Caco-2 (cell line): ENCODE data around the gene GPSM1. TPM values are rescaled to one million over a fixed set of nuclear protein-coding genes. Genes with fewer than 3 reads are reported as not detected.

Source experiments
- BruUV-seq: library from RNA; stranded (reverse); fragments of 400-500 nt; replicated peaks from 2 replicates; lab custom pipeline; 2021; lab: Mats Ljungman, UMichigan
- CTCF ChIA-PET: fragments of 300-600 bp; sonication (Branson Sonifier 250); formaldehyde crosslinking; loops from one replicate; lab custom pipeline; 2022; ENCODE audit warnings: antibody characterized with exemption; lab: Charles Lee
- POLR2A ChIA-PET: fragments of 300-600 bp; sonication (Branson Sonifier 250); formaldehyde crosslinking; loops from one replicate; lab custom pipeline; 2022; ENCODE audit warnings: antibody characterized with exemption; lab: Charles Lee
- DNase-seq, 2 experiments: peaks; one replicate each; pipeline versions ENCODE4 v3.0.0 to v3.0.0-alpha.2; 2020 to 2022
- H3K27me3 ChIP-seq: replicated peaks from 2 replicates; pipeline ENCODE4 v1.6.0; 2011; ENCODE audit warnings: low read length; ENCODE audit not compliant: control insufficient read depth, insufficient read depth
- H3K36me3 ChIP-seq: 2 replicates; pipeline ENCODE4 v1.5.1; 2011; ENCODE audit warnings: low read length; ENCODE audit not compliant: control insufficient read depth, insufficient read depth
- H3K4me1 ChIP-seq: fragments of 250-450 bp; sonication (Bioruptor Pico); 2 replicates; pipeline ENCODE4 v1.5.1; 2020; ENCODE audit warnings: mild to moderate bottlenecking
- H3K4me3 ChIP-seq: 2 replicates; pipeline ENCODE4 v1.5.1; 2011; ENCODE audit warnings: low read depth, mild to moderate bottlenecking, control low read depth, low read length
- H3K9me3 ChIP-seq: fragments of 250-450 bp; sonication (Bioruptor Pico); 2 replicates; pipeline ENCODE4 v1.5.1; 2020; ENCODE audit warnings: mild to moderate bottlenecking, moderate library complexity
- H3K27ac Mint-ChIP-seq: one replicate; pipeline ENCODE4 v1.8.0; 2022; ENCODE audit warnings: mixed read lengths; ENCODE audit not compliant: unreplicated experiment
- H3K27me3 Mint-ChIP-seq: one replicate; pipeline ENCODE4 v1.8.0; 2022; ENCODE audit warnings: mixed read lengths; ENCODE audit not compliant: insufficient read depth, unreplicated experiment
- H3K36me3 Mint-ChIP-seq: one replicate; pipeline ENCODE4 v1.8.0; 2022; ENCODE audit warnings: mild to moderate bottlenecking, mixed read lengths; ENCODE audit not compliant: insufficient read depth, unreplicated experiment
- H3K4me1 Mint-ChIP-seq: one replicate; pipeline ENCODE4 v1.8.0; 2022; ENCODE audit warnings: low read depth, mixed read lengths; ENCODE audit not compliant: unreplicated experiment
- H3K4me3 Mint-ChIP-seq: one replicate; pipeline ENCODE4 v1.8.0; 2022; ENCODE audit warnings: mild to moderate bottlenecking, moderate library complexity, mixed read lengths; ENCODE audit not compliant: unreplicated experiment
- H3K9me3 Mint-ChIP-seq: one replicate; pipeline ENCODE4 v1.8.0; 2022; ENCODE audit warnings: mixed read lengths; ENCODE audit not compliant: unreplicated experiment
- CTCF ChIP-seq, 2 experiments: fragments of 200-600 bp in 1 of 2; IDR thresholded peaks; 1 replicate in 1 of 2; 2 replicates in 1 of 2; pipeline versions ENCODE4 v1.5.1 to v1.8.0; 2011 to 2022; ENCODE audit warnings: antibody characterized with exemption in 1 of 2, control low read depth in 1 of 2, inconsistent platforms in 1 of 2, low read depth in 1 of 2, low read length in 1 of 2, mild to moderate bottlenecking in 1 of 2, moderate library complexity in 1 of 2; ENCODE audit not compliant: insufficient read depth in 1 of 2, severe bottlenecking in 1 of 2, unreplicated experiment in 1 of 2
- intact Hi-C: fragments of 100-400 bp; cut with micrococcal nuclease; formaldehyde crosslinking; loops from one replicate; pipeline ENCODE4 v1.10.0; 2022; ENCODE audit not compliant: unreplicated experiment
- total RNA-seq: library from RNA; stranded (reverse); gene quantifications from 2 replicates; pipeline ENCODE4 v1.2.3, GENCODE V29; 2022

The GPSM1 gene
- total RNA-seq, 1 experiment from 2014 or later, result 25.7 TPM

GRCh38 chr9:136343121-136343883 lies 16.0 kb downstream of the GPSM1 start:
- H3K36me3 ChIP-seq, result no peaks in the 10 kb centered on the region
- intact Hi-C loops, result no loop called here
- no peak for TF ChIP-seq CTCF (IDR thresholded peaks at IDR 0.05; ENCODE audit: insufficient read depth in 1 of 2, low read depth in 1 of 2, low read length in 1 of 2, severe bottlenecking in 1 of 2, unreplicated experiment in 1 of 2)
- no peaks in the 10 kb centered on the region for H3K9me3 ChIP-seq
- CTCF ChIA-PET, result no interaction called here
- H3K27me3 Mint-ChIP-seq, result no peaks in the 10 kb centered on the region
- peaks cover 20% of the 10 kb centered on the region for H3K4me1 ChIP-seq
- DNase-seq, result no peak
- peaks cover 38% of the 10 kb centered on the region for H3K36me3 Mint-ChIP-seq
- no peak overlapping the region for H3K4me3 ChIP-seq
- no TSS peak for BruUV-seq
- no peak overlapping the region for H3K27ac Mint-ChIP-seq
- POLR2A ChIA-PET, result no interaction called here
- no peaks in the 10 kb centered on the region for H3K27me3 ChIP-seq
- H3K9me3 Mint-ChIP-seq, result no peaks in the 10 kb centered on the region
- H3K4me3 Mint-ChIP-seq, result no peak overlapping the region
- no peaks in the 10 kb centered on the region for H3K4me1 Mint-ChIP-seq

- no TSS peak for BruUV-seq
- no peaks in the 10 kb centered on the region for H3K36me3 ChIP-seq
- Mint-ChIP-seq H3K36me3 (peaks cover 42% of the 10 kb centered on the region), H3K27ac (no peak overlapping the region), H3K9me3 (no peaks in the 10 kb centered on the region), H3K4me1 (no peaks in the 10 kb centered on the region), H3K4me3 (no peak overlapping the region), H3K27me3 (no peaks in the 10 kb centered on the region)
- no peak for TF ChIP-seq CTCF (IDR thresholded peaks at IDR 0.05; ENCODE audit: insufficient read depth in 1 of 2, low read depth in 1 of 2, low read length in 1 of 2, severe bottlenecking in 1 of 2, unreplicated experiment in 1 of 2)
- H3K4me1 ChIP-seq, result peaks cover 20% of the 10 kb centered on the region
- DNase-seq, result no peak
- H3K4me3 ChIP-seq, result no peak overlapping the region
- H3K9me3 ChIP-seq, result no peaks in the 10 kb centered on the region
- intact Hi-C loops, result no loop called here
- CTCF ChIA-PET, result no interaction called here
- POLR2A ChIA-PET, result no interaction called here
- no peaks in the 10 kb centered on the region for H3K27me3 ChIP-seq
Measured at GRCh38 chr9:136343884-136344269, 16.5 kb downstream of the GPSM1 start.

GRCh38 chr9:136344544-136345280 lies 17.4 kb downstream of the GPSM1 start:
- Histone ChIP-seq H3K4me3 (no peak overlapping the region), H3K27me3 (no peaks in the 10 kb centered on the region), H3K4me1 (peaks cover 20% of the 10 kb centered on the region), H3K9me3 (no peaks in the 10 kb centered on the region), H3K36me3 (no peaks in the 10 kb centered on the region)
- no peak for TF ChIP-seq CTCF (IDR thresholded peaks at IDR 0.05; ENCODE audit: insufficient read depth in 1 of 2, low read depth in 1 of 2, low read length in 1 of 2, severe bottlenecking in 1 of 2, unreplicated experiment in 1 of 2)
- Mint-ChIP-seq H3K9me3 (no peaks in the 10 kb centered on the region), H3K36me3 (peaks cover 46% of the 10 kb centered on the region), H3K27me3 (no peaks in the 10 kb centered on the region), H3K27ac (peak overlapping the region; percentile 1), H3K4me1 (no peaks in the 10 kb centered on the region), H3K4me3 (no peak overlapping the region)
- intact Hi-C loops, result loop anchor here (1.0 kb wide), 1 partner anchor 56 kb away; the partner anchor contains the start of gene SNAPC4
- ChIA-PET CTCF (interaction anchor here (2.5 kb wide), 1 partner anchor 19 kb away, joined by 49 read pairs; the partner anchor contains the start of gene DNLZ), POLR2A (no interaction called here)
- no peak for DNase-seq
- BruUV-seq, result no TSS peak
